ENCODE results near the gene CYGB. TPM values are rescaled to one million over a fixed set of nuclear protein-coding genes. Genes with fewer than 3 reads are reported as not detected.
A peak's percentile ranks its signal among the peaks of the same experiment; 100 is the strongest.

The CYGB gene
- total and polyA plus RNA-seq, 2 of the 13 experiments (the other 11 are each of a cell fraction or from before 2014, with no cell fraction given), result 18.9 to 27.1 TPM

- TF ChIP-seq CBX2 (IDR thresholded peaks at IDR 0.05; ENCODE audit: low read depth, low read length), result no peak
- TF ChIP-seq CBX2 (CRISPR knock-in tag; IDR thresholded peaks at IDR 0.05; ENCODE audit: low read depth), result no peak; the same call in 1 of the 2 replicates
- TF ChIP-seq ZBTB7A (CRISPR knock-in tag; IDR thresholded peaks at IDR 0.05), result 0 out of 2 replicates have a peak, but pooled peaks have one; percentile 6
- no peak for TF ChIP-seq ZNF549 (CRISPR knock-in tag; IDR thresholded peaks at IDR 0.05)
- TF ChIP-seq RFX3 (CRISPR knock-in tag; IDR thresholded peaks at IDR 0.05), result no peak
- 0 out of 2 replicates have a peak, but pooled peaks have one; percentile 10 for TF ChIP-seq THRA (CRISPR knock-in tag; IDR thresholded peaks at IDR 0.05; ENCODE audit: borderline replicate concordance)
- TF ChIP-seq HCFC1 (IDR thresholded peaks at IDR 0.05; ENCODE audit: low read depth, low read length), result no peak
- TF ChIP-seq GZF1 (CRISPR knock-in tag; IDR thresholded peaks at IDR 0.05), result no peak
- no peak for TF ChIP-seq ZFP91 (CRISPR knock-in tag; IDR thresholded peaks at IDR 0.05; ENCODE audit: borderline replicate concordance)
- TF ChIP-seq FUBP1 (CRISPR knock-in tag; IDR thresholded peaks at IDR 0.05; ENCODE audit: borderline replicate concordance), result no peak
- TF ChIP-seq CHD4 (IDR thresholded peaks at IDR 0.05; ENCODE audit: borderline replicate concordance, low read length), result no peak
- no peak for TF ChIP-seq SIN3B (IDR thresholded peaks at IDR 0.05; ENCODE audit: low read length)
- TF ChIP-seq KDM1A (CRISPR knock-in tag; IDR thresholded peaks at IDR 0.05), result no peak
- no peak for TF ChIP-seq ZGPAT (CRISPR knock-in tag; IDR thresholded peaks at IDR 0.05)
- TF ChIP-seq SPEN (CRISPR knock-in tag; IDR thresholded peaks at IDR 0.05; ENCODE audit: low read depth), result peak; percentile 40; the same call in 1 of the 2 replicates
- no peak for TF ChIP-seq E2F1 (CRISPR knock-in tag; IDR thresholded peaks at IDR 0.05)
- 0 out of 2 replicates have a peak, but pooled peaks have one; percentile 23 for TF ChIP-seq GLI4 (CRISPR knock-in tag; IDR thresholded peaks at IDR 0.05; ENCODE audit: borderline replicate concordance)
- peak; percentile 56; the same call in 1 of the 2 replicates for TF ChIP-seq GABPB1 (CRISPR knock-in tag; IDR thresholded peaks at IDR 0.05)
- TF ChIP-seq CEBPB (IDR thresholded peaks at IDR 0.05; ENCODE audit: borderline replicate concordance, low read depth, low read length), result no peak
- no peak for TF ChIP-seq DPF2 (CRISPR knock-in tag; IDR thresholded peaks at IDR 0.05; ENCODE audit: borderline replicate concordance, low read depth)
- no peak for TF ChIP-seq SCMH1 (CRISPR knock-in tag; IDR thresholded peaks at IDR 0.05; ENCODE audit: borderline replicate concordance)
Measured at GRCh38 chr17:76501018-76501826, 36.3 kb downstream of the CYGB start, which contains the start of gene RHBDF2 (continued).
